ENCODE measurements around the gene RNF113A.
"Not testable (repeated sequence)": the region's sequence is repeated elsewhere in the genome, so short reads cannot be mapped to it uniquely, and the experiment has no call there.

RNF113A gene

DNA sequence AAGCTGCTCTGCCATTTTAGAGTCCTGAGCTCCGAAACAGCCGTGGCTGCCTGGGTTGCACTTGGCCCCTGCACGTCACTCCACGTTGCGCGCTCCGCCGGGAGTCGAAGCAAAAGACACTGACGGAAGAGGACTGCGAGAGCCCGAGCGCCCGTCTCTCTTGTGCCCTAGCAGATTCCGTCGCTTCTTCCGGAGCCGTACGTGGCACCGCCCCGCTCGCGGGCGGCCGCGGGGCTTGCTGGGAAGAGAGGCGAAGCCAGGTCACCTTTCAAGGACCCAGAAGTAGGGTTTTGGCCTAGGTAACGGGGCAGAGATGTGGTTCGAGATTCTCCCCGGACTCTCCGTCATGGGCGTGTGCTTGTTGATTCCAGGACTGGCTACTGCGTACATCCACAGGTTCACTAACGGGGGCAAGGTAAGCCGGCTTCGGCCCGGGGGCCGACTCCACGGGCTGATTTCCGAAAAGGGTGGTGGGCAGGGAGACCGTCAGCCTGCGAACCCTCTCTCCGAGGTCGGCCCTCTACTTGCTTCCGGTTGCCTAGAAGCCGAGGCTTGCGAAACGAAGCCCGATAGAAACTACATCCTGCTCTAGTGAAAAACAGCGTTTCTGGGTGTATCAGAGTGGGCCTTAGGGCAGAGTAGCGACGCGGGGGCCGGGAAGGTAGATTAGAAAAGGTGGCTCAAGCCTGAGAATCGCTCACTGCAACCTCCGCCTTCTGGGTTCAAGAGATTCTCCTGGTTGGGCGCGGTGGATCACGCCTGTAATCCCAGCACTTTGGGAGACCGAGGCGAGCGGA lies at the start of gene RNF113A, which contains the start of gene NDUFA1:
Gene RNF113A, minus strand, starts transcription at position 135 of the 797 bp plus-strand sequence. Its CDS starts 120 bp downstream, at position 15.
Gene NDUFA1, plus strand, starts transcription at position 234 of the 797 bp plus-strand sequence. Its CDS starts 80 bp downstream, at position 314.
- peak; percentile 63 for DNase-seq

DNA sequence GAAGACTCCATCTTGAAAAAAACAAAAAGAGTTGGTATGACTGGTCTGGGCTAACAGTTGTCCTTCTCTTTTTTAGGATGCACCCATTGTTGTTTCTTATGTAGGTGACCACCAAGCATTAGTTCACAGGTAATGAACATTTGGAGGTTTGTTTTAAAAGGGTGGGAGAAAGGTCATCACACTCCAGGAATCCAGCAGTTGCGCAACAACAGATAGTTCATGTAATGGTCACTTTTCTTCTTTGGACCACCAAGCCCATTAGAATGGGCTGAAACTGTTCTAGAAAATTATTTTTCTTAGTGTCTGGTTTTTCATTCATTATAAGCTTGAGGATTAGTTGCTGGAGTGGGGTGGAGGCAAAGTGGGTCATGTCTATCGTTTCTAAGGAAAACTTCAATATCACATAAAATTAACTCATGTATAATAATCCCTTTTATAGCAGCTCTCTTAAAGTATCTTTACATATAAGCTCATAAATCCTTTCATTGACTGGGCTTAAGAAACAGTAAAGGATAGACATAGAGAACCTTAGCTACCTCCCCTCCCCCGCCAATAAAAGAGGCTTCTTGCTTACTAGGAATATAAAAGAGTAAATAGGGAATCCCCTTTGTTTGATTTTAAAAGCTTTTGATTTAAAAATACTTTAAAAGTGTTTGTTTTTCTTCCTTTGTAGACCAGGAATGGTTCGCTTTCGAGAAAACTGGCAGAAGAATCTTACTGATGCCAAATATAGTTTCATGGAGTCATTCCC lies 48.5 kb upstream of the RNF113A start:
- no peak for DNase-seq

DNA sequence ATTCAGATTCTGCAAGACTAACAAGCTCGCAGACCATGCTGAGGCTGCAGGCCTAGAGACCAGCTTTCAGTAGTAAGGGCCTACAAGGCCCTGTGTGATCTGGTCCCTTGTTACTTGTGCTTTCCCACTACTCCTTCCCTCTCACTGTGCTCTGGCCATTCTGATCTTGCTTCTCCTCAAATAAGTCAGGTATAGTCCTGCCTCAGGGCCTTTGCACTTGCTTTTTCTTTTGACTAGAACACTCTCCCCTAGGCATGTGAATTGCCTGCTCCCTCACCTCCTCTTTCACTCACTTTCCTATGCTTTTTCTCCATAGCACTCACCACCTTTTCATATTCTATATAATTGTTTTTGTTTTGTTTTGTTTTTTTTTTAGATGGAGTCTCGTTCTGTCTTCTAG lies 46.3 kb upstream of the RNF113A start:
- no peak for DNase-seq

GRCh38 chrX:119916310-119916709 lies 44.8 kb upstream of the RNF113A start:
- DNase-seq, result no peak

DNA sequence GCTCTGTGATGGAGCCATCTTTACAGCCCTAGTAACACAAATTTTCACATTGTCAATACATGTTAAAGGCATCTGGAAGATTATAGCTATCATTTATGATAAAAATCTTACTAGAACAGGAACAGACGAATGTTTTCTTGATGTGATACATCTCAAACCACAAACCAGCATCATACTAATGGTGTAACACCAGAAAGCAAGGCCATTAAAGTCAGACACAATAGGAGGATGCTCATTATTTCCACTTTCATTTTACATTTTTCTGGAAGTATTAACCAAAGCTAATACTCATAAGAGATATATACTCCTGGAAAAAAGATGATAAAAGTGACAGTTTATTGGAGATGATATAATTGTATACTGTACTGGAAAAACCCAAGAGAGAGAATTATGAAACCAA lies 29.4 kb upstream of the RNF113A start:
- no peak for DNase-seq

GRCh38 chrX:119899125-119899524 lies 27.6 kb upstream of the RNF113A start:
- no peak for DNase-seq

DNA sequence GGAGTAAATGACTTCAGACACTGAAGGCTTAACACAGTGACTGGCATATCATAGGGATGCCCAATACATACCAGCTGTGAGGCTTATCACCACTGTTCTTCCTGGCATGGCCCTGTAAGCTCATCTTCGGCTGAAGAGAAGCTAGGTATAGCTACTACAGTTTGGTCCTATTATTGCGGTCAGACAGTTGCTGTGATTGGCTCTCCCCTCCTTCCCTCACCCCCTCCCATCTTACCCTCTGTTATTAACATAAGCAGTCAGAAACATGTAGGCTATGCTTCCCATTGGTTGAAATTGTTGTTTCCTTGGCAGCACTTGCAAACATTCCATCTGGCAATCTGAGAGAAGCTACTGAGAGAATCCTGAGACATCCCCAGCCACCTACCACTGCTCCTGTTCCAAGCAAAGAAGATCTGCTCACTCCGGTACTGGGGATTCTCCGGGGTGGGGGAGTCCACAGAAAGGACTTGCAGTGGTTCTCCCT lies 24.4 kb upstream of the RNF113A start, which contains the start of gene AKAP14:
Gene AKAP14, plus strand, starts transcription at position 51 of the 484 bp plus-strand sequence. CDS start 7,331 bp downstream, outside the sequence.
- DNase-seq, result no peak

GRCh38 chrX:119891961-119892692 lies 20.6 kb upstream of the RNF113A start:
- not testable (repeated sequence) for DNase-seq

- DNase-seq, result not testable (repeated sequence)
Observed at GRCh38 chrX:119890626-119891025, 19.1 kb upstream of the RNF113A start.

DNA sequence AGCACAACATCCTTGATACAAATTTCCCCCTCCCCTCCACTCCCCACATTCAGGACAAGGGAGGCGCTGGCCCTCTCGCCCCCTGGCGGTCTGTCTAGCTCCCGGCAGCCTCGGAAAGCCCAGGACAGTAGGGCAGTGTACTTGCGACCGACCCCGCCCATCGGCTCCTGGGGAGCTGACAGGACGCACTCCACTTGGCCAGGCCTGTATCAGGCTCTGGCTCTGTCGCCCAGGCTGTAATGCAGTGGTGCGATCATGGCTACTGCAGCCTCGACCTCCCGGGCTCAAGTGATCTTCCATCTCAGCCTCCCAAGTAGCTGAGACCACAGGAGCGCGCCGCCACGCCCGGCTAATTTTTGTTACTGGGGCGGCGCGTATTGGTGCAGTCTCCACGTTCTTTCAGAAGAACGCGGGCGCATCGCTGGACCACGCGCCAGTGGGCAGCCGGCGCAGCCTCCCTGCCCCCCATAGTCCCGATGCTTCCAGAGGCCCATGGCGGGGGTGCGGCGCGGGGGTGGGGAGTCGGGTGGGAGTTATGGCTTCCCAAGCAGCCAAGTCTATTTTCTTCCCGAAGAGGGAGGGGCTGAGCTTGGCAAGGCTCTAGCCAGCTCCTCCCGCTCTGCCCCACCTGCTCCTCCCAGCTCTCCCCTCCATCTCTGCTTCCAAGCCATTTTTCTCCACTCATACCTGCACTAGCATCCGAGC lies 16.3 kb upstream of the RNF113A start:
- DNase-seq, result peak; percentile 14

DNA sequence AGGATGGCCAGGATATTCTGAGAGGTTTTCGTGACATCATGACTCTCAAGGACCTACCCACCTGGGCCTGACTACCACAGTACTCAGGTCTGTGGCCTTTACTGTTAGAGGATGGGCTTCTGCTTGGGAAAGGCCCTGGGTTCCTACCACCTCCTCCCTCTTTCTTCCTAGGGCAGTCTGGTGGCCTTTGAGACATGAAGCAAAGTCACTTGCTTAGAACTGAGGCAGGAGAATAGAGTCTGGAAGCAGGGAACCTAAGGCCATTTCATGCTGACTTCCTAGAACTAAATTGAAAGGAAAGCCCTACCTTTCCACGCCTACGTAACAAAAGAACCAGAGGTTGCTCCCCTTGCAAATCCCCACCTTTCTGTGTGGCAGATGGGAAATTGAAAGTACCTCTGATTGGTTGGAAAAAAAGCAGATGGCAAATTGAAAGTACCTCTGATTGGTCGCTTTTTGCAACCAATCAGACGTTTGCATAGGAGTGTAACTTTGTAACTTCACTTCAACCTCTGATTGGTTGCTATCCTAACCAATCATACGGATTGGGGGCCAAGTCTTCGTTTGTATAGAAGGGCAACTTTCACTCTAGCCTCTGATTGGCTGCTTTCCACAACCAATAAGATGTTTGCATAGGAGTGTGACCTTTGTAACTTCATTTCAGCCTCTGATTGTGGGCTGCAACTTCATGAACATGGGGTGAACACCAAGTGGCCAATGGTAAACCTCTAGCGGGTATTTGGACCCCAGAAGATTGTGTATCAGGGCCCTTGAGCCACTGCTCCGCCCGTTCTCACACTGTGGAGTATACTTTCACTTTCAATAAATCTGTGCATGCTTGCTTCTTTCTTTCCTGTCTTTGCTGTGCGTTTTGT lies 14.3 kb upstream of the RNF113A start:
- no peak for DNase-seq

DNA sequence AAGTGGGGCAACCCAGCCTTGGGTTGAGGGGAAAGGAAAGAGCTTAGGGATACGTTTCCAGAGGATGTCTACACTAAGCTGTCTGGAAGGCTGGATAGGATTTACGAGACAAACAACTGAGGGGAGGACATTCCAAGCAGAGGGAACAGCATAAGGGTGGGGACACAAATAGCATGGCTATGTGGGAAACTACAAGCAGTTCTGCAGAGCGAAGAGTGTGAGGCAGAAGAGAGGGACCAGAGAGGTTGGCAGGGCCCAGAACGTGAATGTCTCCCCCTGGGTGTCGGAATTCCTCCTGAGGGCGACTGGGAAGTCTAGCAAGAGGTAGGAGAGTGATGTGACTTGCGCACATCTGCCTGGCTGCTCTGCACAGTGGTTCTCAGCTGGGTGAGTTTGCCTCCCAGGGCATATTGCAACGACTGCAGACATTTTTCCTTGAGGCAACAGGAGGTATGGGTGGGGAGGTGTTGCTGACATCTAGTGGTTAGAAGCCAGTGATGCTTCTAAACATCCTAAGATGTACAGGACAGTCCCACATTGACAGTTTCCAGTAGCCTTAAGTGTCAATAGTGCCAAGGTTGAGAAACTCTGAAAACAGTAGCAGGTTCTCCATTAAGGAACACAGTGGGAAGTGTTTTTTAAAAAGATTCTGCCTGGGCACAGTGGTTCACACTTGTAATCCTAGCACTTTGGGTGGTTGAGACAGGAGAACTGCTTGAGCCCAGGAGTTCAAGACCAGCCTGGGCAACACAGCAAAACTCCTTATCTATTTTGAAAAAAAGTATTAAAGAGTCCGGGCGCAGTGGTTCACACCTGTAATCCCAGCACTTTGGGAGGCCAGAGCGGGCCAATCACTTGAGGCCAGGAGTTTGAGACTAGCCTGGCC lies 9.3 kb upstream of the RNF113A start:
- no peak for DNase-seq

DNA sequence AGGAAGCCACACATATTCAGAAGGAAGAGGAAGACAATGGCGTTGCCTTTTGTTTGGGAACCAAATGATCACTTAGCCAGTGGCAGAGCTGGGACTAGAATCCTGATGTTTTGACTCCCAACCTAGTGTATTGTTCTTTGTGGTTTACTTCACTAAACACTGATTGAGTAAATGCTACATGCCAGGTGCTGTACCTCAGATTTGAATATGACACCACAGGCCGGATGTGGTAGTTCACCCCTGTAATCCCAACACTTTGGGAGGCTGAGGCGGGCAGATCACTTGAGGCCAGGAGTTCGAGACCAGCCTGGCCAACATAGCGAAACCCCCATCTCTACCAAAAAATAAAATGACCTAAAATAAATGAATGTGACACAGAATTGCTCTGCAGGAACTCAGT lies 8.5 kb upstream of the RNF113A start:
- DNase-seq, result no peak

GRCh38 chrX:119878740-119879139 lies 7.2 kb upstream of the RNF113A start:
- no peak for DNase-seq

DNA sequence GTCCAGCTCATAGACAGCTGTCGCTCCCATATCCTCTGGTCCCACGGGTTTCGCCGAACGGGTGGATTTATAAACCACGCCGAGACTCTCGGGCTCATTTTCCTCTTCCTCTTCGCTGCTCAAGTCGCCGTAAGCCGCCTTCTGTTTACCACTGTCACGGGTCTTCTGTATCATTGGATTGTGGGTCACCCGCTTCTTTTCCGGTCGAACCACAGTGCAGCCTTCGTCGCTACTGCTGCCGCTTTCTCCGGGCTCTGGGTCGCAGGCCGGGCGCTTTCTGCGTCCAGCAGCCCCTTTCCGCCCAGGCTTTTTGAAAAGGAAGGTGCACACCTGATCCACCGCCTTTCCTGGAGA lies 311 bp downstream of the RNF113A start:
- DNase-seq, result no peak

DNA sequence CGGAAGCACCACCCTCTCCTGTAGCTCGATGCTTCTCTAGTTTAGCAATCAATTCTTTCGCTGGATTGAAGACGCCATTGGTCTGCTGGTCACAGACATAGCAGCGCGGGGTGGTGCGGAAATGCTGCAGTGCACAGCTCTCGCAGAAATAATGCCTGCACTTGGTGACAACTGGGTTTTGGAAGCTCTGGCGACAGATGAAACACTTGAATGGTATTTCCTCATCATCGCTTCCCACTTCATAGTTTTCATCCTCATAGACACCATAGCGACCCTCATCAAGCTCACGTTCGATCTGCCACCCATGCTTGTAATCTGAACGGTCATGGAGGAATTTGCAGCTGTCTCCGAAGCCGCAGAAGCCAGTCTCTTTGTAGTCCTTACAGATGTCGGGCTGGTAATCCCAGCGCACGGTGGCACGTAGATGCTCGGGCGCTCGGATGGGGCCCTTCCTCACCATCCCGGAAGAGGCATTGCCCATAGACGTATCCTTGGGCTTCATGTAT lies 854 bp downstream of the RNF113A start:
- no peak for DNase-seq

DNA sequence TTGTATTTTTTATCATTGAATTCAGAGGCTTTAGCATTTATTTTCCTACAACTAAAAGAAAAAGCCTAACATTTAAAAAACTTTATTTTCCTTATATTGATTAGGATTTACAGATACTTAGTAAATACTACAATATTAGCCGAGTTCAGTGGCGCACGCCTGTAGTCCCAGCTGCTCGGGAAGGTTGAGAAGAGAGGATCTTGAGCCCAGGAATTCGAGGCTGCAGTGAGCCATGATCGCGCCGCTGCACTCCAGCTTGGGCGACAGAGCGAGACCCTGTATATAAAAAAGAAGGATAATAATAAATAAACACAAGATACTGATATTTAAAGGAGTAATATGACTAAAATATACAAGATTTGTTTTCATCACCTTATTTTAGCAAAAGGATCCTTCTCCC lies 18.1 kb downstream of the RNF113A start:
- DNase-seq, result no peak

GRCh38 chrX:119852382-119853353 lies 18.9 kb downstream of the RNF113A start, which contains the start of gene UPF3B:
UPF3B (minus strand) TSS chrX:119852963; CDS start chrX:119852928, 35 bp downstream.
- peak; percentile 85 for DNase-seq

- DNase-seq, result no peak
Observed at GRCh38 chrX:119833905-119834304, 37.6 kb downstream of the RNF113A start.
